Stimulated activated CD4-positive, alpha-beta T cell treated with anti-CD3 and anti-CD28 coated beads, Interleukin-15, amount 100 ng/mL, for 1 hour (primary cell): Measurements from ENCODE around the gene HES1.

Experiments used
- DNase-seq, 2 donors: peaks; one replicate each; pipeline ENCODE4 v3.0.0-alpha.2; 2020; ENCODE audit warnings: low read depth in 1 of 2, low spot score in 1 of 2

HES1 gene

GRCh38 chr3:194101592-194102432 is 34.1 kb upstream of the HES1 start:
- no peak for DNase-seq

- no peak for DNase-seq
Measured at GRCh38 chr3:194102436-194102835, 33.5 kb upstream of the HES1 start.

GRCh38 chr3:194103505-194103904 is 32.4 kb upstream of the HES1 start:
- peak in 1 of 2 donors; percentile 9 for DNase-seq

GRCh38 chr3:194103983-194104751 is 31.8 kb upstream of the HES1 start:
- DNase-seq = no peak

GRCh38 chr3:194105292-194105691 is 30.7 kb upstream of the HES1 start:
- no peak for DNase-seq

GRCh38 chr3:194107107-194107506 is 28.8 kb upstream of the HES1 start:
- no peak for DNase-seq

GRCh38 chr3:194109192-194109863 is 26.6 kb upstream of the HES1 start:
- DNase-seq = no peak

GRCh38 chr3:194110483-194110882 is 25.5 kb upstream of the HES1 start:
- DNase-seq = no peak

- no peak for DNase-seq
Measured at GRCh38 chr3:194111336-194111735, 24.6 kb upstream of the HES1 start.

- DNase-seq = no peak
Measured at GRCh38 chr3:194112120-194113106, 23.5 kb upstream of the HES1 start.

GRCh38 chr3:194114123-194114522 is 21.8 kb upstream of the HES1 start:
- DNase-seq = no peak

- no peak for DNase-seq
Measured at GRCh38 chr3:194117104-194117845, 18.7 kb upstream of the HES1 start.

GRCh38 chr3:194118920-194119319 is 17.0 kb upstream of the HES1 start:
- DNase-seq = no peak

GRCh38 chr3:194119831-194120590 is 15.9 kb upstream of the HES1 start:
- DNase-seq = no peak

- DNase-seq = no peak
Measured at GRCh38 chr3:194120789-194121770, 14.9 kb upstream of the HES1 start.

- no peak for DNase-seq
Measured at GRCh38 chr3:194121891-194122631, 13.9 kb upstream of the HES1 start.

GRCh38 chr3:194123726-194124125 is 12.2 kb upstream of the HES1 start:
- no peak for DNase-seq
